ENCODE measurements around the gene AREG. TPM values are rescaled to one million over a fixed set of nuclear protein-coding genes. Genes with fewer than 3 reads are reported as not detected.

The AREG gene
- total RNA-seq, 1 experiment from 2014 or later: 0.33 TPM

DNA sequence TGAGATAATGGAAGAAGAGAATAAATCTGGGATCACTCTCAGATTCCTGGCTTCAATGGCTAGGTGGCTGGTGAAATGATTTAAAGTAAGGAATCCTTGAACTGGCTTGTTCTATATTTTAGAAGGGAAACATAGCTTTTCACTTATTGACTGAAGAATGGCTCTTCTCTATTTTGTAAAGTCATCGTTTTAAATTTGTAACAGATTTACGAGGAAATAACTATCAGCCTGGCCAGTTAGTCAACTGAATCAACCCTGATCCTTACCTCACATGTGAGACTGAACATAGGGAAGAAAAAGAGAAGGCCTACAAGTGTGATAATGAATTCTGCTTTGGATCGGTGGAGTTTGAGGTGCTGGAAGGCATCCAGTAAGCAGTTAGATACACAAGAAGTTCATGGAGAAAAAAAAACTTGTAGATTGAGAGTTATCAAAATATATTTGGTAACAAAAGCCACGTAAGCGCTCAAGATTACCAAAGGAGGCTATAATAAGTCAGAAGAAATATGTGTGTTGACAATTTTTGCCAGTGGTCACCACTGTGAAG is 12.0 kb downstream of the AREG start (continued):
- TF ChIP-seq, protein P1, sequence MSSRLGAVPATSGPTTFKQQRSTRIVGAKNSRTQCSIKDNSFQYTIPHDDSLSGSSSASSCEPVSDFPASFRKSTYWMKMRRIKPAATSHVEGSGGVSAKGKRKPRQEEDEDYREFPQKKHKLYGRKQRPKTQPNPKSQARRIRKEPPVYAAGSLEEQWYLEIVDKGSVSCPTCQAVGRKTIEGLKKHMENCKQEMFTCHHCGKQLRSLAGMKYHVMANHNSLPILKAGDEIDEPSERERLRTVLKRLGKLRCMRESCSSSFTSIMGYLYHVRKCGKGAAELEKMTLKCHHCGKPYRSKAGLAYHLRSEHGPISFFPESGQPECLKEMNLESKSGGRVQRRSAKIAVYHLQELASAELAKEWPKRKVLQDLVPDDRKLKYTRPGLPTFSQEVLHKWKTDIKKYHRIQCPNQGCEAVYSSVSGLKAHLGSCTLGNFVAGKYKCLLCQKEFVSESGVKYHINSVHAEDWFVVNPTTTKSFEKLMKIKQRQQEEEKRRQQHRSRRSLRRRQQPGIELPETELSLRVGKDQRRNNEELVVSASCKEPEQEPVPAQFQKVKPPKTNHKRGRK (CRISPR knock-in tag; IDR thresholded peaks at IDR 0.05; ENCODE audit: borderline replicate concordance): no peak
- TF ChIP-seq NR2C2 (CRISPR knock-in tag; IDR thresholded peaks at IDR 0.05): no peak

DNA sequence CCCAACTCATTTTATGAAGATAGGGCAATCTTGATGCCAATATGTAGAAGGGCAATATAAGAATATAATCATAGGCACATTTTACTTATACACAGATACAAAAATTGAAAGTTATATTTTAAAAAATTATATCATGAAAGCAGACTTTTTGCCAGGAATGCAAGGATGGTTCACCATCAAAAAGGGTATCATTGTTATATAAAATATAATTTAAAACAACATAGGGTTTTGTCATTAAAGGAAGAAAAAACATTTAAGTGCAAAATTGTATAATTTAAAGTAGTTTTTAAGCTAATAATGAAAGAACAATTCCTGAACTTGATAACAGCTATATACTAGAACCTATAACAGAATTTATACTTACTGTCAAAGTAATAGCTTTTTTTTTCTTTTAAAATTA is 15.9 kb downstream of the AREG start:
- ATAC-seq: no peak
- CTCF ChIA-PET: no interaction called here
- no peak overlapping the region for H3K27ac Mint-ChIP-seq

DNA sequence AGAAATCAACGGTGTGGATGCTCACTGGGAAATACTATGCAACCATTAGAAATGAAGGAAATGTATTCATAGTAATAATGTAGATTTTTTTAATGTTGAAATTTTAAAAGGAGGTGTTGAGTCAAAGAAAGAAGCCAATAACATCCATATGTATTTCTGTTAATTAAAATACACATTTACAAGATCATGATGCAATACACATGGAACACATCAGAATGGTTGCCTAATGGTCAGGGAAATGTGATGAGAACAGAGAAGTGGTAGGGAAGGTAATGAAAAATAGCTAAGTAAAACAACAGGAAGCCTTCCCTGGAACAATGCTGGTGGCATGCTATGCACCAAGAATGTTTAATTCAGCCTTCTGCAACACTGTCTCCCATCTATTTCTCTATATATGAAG is 18.2 kb downstream of the AREG start:
- ChIA-PET POLR2A (no interaction called here), CTCF (no interaction called here)
- no peak overlapping the region for H3K4me3 Mint-ChIP-seq
- no peaks in the 10 kb centered on the region for H3K4me1 Mint-ChIP-seq
- ATAC-seq (no peak), DNase-seq (ENCODE audit: low spot score) (no peak)
- no peaks in the 10 kb centered on the region for H3K36me3 Mint-ChIP-seq
- H3K27me3 Mint-ChIP-seq (ENCODE audit: low read depth): no peaks in the 10 kb centered on the region
- peaks cover 4% of the 10 kb centered on the region; the same call in 1 of the 2 replicates for H3K9me3 Mint-ChIP-seq
- H3K27ac Mint-ChIP-seq: no peak overlapping the region
- TF ChIP-seq, protein P2, sequence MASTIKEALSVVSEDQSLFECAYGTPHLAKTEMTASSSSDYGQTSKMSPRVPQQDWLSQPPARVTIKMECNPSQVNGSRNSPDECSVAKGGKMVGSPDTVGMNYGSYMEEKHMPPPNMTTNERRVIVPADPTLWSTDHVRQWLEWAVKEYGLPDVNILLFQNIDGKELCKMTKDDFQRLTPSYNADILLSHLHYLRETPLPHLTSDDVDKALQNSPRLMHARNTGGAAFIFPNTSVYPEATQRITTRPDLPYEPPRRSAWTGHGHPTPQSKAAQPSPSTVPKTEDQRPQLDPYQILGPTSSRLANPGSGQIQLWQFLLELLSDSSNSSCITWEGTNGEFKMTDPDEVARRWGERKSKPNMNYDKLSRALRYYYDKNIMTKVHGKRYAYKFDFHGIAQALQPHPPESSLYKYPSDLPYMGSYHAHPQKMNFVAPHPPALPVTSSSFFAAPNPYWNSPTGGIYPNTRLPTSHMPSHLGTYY (CRISPR knock-in tag; IDR thresholded peaks at IDR 0.05): no peak
- TF ChIP-seq PRRX2 (CRISPR knock-in tag; IDR thresholded peaks at IDR 0.05): no peak
- TF ChIP-seq, protein P3, sequence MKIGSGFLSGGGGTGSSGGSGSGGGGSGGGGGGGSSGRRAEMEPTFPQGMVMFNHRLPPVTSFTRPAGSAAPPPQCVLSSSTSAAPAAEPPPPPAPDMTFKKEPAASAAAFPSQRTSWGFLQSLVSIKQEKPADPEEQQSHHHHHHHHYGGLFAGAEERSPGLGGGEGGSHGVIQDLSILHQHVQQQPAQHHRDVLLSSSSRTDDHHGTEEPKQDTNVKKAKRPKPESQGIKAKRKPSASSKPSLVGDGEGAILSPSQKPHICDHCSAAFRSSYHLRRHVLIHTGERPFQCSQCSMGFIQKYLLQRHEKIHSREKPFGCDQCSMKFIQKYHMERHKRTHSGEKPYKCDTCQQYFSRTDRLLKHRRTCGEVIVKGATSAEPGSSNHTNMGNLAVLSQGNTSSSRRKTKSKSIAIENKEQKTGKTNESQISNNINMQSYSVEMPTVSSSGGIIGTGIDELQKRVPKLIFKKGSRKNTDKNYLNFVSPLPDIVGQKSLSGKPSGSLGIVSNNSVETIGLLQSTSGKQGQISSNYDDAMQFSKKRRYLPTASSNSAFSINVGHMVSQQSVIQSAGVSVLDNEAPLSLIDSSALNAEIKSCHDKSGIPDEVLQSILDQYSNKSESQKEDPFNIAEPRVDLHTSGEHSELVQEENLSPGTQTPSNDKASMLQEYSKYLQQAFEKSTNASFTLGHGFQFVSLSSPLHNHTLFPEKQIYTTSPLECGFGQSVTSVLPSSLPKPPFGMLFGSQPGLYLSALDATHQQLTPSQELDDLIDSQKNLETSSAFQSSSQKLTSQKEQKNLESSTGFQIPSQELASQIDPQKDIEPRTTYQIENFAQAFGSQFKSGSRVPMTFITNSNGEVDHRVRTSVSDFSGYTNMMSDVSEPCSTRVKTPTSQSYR (CRISPR knock-in tag; IDR thresholded peaks at IDR 0.05): no peak
- TF ChIP-seq GTF2I (CRISPR knock-in tag; conservative IDR thresholded peaks at IDR 0.05): no peak

More for the DNA sequence above, 15.9 kb downstream of the AREG start:
- Mint-ChIP-seq H3K4me1 (no peaks in the 10 kb centered on the region), H3K9me3 (peaks cover 4% of the 10 kb centered on the region; the same call in 1 of the 2 replicates), H3K4me3 (no peak overlapping the region), H3K27me3 (ENCODE audit: low read depth) (no peaks in the 10 kb centered on the region), H3K36me3 (no peaks in the 10 kb centered on the region)
- POLR2A ChIA-PET: no interaction called here
- TF ChIP-seq ZNF671 (CRISPR knock-in tag; IDR thresholded peaks at IDR 0.05): no peak
- TF ChIP-seq, protein P4, sequence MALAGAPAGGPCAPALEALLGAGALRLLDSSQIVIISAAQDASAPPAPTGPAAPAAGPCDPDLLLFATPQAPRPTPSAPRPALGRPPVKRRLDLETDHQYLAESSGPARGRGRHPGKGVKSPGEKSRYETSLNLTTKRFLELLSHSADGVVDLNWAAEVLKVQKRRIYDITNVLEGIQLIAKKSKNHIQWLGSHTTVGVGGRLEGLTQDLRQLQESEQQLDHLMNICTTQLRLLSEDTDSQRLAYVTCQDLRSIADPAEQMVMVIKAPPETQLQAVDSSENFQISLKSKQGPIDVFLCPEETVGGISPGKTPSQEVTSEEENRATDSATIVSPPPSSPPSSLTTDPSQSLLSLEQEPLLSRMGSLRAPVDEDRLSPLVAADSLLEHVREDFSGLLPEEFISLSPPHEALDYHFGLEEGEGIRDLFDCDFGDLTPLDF (CRISPR knock-in tag; IDR thresholded peaks at IDR 0.05): no peak
- TF ChIP-seq ETV6 (CRISPR knock-in tag; IDR thresholded peaks at IDR 0.05): no peak
- TF ChIP-seq ZNF232 (CRISPR knock-in tag; IDR thresholded peaks at IDR 0.05): no peak
- no peak for TF ChIP-seq TCF7 (CRISPR knock-in tag; IDR thresholded peaks at IDR 0.05; ENCODE audit: low read depth)
- TF ChIP-seq, protein P3 (CRISPR knock-in tag; IDR thresholded peaks at IDR 0.05): no peak
- TF ChIP-seq JUN (CRISPR knock-in tag; IDR thresholded peaks at IDR 0.05): no peak
- TF ChIP-seq TEAD4 (CRISPR knock-in tag; IDR thresholded peaks at IDR 0.05): no peak
- no peak for TF ChIP-seq FOXP1 (CRISPR knock-in tag; IDR thresholded peaks at IDR 0.05; ENCODE audit: borderline replicate concordance)
- TF ChIP-seq, protein P5, sequence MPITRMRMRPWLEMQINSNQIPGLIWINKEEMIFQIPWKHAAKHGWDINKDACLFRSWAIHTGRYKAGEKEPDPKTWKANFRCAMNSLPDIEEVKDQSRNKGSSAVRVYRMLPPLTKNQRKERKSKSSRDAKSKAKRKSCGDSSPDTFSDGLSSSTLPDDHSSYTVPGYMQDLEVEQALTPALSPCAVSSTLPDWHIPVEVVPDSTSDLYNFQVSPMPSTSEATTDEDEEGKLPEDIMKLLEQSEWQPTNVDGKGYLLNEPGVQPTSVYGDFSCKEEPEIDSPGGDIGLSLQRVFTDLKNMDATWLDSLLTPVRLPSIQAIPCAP (CRISPR knock-in tag; IDR thresholded peaks at IDR 0.05): no peak
- TF ChIP-seq SP1 (CRISPR knock-in tag; conservative IDR thresholded peaks at IDR 0.05): no peak
- TF ChIP-seq NR3C1 (CRISPR knock-in tag; conservative IDR thresholded peaks at IDR 0.05; ENCODE audit: low read depth): no peak
- TF ChIP-seq, protein P6, sequence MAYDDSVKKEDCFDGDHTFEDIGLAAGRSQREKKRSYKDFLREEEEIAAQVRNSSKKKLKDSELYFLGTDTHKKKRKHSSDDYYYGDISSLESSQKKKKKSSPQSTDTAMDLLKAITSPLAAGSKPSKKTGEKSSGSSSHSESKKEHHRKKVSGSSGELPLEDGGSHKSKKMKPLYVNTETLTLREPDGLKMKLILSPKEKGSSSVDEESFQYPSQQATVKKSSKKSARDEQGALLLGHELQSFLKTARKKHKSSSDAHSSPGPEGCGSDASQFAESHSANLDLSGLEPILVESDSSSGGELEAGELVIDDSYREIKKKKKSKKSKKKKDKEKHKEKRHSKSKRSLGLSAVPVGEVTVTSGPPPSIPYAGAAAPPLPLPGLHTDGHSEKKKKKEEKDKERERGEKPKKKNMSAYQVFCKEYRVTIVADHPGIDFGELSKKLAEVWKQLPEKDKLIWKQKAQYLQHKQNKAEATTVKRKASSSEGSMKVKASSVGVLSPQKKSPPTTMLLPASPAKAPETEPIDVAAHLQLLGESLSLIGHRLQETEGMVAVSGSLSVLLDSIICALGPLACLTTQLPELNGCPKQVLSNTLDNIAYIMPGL (CRISPR knock-in tag; IDR thresholded peaks at IDR 0.05): no peak
- DNase-seq (ENCODE audit: low spot score): no peak

All from WTC11 (cell line).